ENCODE measurements around the gene TMEM91. TPM values are rescaled to one million over a fixed set of nuclear protein-coding genes. Genes with fewer than 3 reads are reported as not detected.

The TMEM91 gene
- total RNA-seq, 2 donors from 2014 or later, result 5.7 to 16.5 TPM

DNA sequence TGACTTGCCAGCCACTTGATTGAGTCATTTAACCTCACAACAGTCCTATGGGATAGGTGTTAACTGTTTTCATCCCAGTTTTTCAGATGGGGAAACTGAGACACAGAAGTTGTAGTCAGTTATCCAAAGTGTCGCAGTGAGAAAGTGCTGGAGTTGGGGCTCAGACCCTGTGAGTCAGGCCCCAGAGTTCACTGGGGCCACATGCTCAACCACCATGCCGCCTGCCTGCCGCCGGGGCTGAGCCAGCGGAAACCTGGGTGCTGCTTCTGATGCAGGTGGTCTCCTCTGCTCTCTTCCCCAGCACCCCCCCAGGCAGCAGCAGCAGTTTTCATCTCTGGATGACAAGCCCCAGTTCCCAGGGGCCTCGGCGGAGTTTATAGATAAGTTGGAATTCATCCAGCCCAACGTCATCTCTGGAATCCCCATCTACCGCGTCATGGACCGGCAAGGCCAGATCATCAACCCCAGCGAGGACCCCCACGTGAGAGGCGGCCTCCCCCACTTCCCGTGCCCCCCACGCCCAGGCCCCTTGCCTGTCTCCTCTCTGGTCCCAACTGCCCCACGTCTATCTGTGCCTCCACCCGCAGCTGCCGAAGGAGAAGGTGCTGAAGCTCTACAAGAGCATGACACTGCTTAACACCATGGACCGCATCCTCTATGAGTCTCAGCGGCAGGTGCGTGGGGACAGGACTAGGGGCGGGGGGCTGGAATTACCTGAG is 34.2 kb downstream of the TMEM91 start:
- H3K36me3 ChIP-seq (ENCODE audit: control insufficient read depth, insufficient read depth, low read length), result no peaks in the 10 kb centered on the region
- no peak for DNase-seq
- no peaks in the 10 kb centered on the region for H3K27me3 Mint-ChIP-seq (ENCODE audit: insufficient read depth)
- H3K4me3 ChIP-seq (ENCODE audit: low read length), result no peak overlapping the region
- 96 to 97% methylated on average over 12 to 23 of the region's 23 CpGs for WGBS, 2 experiments (ENCODE audit: insufficient coverage in 1 of 2, insufficient read length in 1 of 2)
- TF ChIP-seq, protein P1, sequence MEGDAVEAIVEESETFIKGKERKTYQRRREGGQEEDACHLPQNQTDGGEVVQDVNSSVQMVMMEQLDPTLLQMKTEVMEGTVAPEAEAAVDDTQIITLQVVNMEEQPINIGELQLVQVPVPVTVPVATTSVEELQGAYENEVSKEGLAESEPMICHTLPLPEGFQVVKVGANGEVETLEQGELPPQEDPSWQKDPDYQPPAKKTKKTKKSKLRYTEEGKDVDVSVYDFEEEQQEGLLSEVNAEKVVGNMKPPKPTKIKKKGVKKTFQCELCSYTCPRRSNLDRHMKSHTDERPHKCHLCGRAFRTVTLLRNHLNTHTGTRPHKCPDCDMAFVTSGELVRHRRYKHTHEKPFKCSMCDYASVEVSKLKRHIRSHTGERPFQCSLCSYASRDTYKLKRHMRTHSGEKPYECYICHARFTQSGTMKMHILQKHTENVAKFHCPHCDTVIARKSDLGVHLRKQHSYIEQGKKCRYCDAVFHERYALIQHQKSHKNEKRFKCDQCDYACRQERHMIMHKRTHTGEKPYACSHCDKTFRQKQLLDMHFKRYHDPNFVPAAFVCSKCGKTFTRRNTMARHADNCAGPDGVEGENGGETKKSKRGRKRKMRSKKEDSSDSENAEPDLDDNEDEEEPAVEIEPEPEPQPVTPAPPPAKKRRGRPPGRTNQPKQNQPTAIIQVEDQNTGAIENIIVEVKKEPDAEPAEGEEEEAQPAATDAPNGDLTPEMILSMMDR (conservative IDR thresholded peaks at IDR 0.05), result no peak
- H3K9me3 Mint-ChIP-seq, result no peaks in the 10 kb centered on the region
- no peak overlapping the region for H3K27ac Mint-ChIP-seq
- peaks cover 20% of the 10 kb centered on the region for H3K36me3 Mint-ChIP-seq (ENCODE audit: low read depth)
- H3K27ac ChIP-seq (ENCODE audit: low read depth, low read length), result no peak overlapping the region
- no peaks in the 10 kb centered on the region for H3K9me3 ChIP-seq (ENCODE audit: control insufficient read depth, low read length)
- H3K27me3 ChIP-seq (ENCODE audit: control insufficient read depth, insufficient read depth, low read length, poor library complexity, severe bottlenecking), result no peaks in the 10 kb centered on the region
- H3K9ac ChIP-seq (ENCODE audit: extremely low read depth, low read length, poor library complexity, severe bottlenecking), result no peak overlapping the region
- peaks cover 4% of the 10 kb centered on the region for H3K4me1 ChIP-seq (ENCODE audit: control insufficient read depth, insufficient read depth, low read length)
- H3K4me3 Mint-ChIP-seq, result no peak overlapping the region
- peaks cover 16% of the 10 kb centered on the region for H3K4me1 Mint-ChIP-seq

DNA sequence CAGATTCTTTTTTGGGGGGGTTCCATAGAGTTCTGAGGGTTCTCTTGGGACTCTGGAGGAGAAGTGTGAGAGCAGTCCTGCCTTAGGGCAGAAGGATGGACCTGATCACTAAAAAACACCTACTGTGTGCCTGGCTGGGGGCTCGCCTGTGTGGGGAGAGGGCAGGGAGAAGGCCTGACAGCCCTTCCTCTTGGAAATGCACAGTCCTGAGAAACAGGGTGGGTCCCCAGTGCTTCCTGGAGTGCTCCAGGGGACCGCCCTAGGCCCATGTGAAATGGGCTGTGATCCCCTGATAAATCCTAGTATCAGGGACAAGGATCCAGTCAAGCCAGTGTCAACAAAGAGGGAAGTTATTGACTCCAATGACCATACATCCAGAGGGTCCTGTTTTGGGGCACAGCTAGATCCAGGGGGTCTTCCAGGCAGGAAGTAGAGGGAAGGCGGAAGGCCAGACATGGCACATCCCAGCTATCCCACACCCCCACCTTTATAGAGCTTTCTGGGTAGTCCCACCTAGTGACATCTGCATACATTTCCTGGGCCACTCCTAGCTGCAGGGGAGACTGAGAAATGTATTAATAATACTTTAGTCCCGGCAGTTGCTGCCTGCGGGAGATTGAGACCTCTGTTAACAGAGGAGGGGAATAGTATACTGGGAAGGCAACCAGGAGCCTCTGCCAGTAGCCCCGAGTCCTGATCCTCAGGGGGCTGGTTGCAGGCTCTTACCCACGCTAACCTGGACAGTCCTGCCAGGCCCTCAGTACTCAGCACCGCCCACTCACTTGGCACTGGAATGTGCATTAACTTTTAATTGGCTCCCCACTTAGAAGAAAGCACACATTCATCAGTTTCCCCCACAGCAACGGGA is 35.0 kb downstream of the TMEM91 start:
- H3K4me3 ChIP-seq (ENCODE audit: low read length), result no peak overlapping the region
- H3K9me3 ChIP-seq (ENCODE audit: control insufficient read depth, low read length), result no peaks in the 10 kb centered on the region
- no peaks in the 10 kb centered on the region for H3K27me3 ChIP-seq (ENCODE audit: control insufficient read depth, insufficient read depth, low read length, poor library complexity, severe bottlenecking)
- Mint-ChIP-seq H3K36me3 (ENCODE audit: low read depth) (peaks cover 23% of the 10 kb centered on the region), H3K4me3 (no peak overlapping the region), H3K9me3 (no peaks in the 10 kb centered on the region), H3K27ac (no peak overlapping the region), H3K27me3 (ENCODE audit: insufficient read depth) (no peaks in the 10 kb centered on the region), H3K4me1 (peaks cover 16% of the 10 kb centered on the region)
- no peaks in the 10 kb centered on the region for H3K36me3 ChIP-seq (ENCODE audit: control insufficient read depth, insufficient read depth, low read length)
- H3K9ac ChIP-seq (ENCODE audit: extremely low read depth, low read length, poor library complexity, severe bottlenecking), result no peak overlapping the region
- TF ChIP-seq, protein P1 (conservative IDR thresholded peaks at IDR 0.05), result no peak
- WGBS, 2 experiments (ENCODE audit: insufficient coverage in 1 of 2, insufficient read length in 1 of 2), result 68 to 75% methylated on average over 4 to 9 of the region's 9 CpGs
- H3K27ac ChIP-seq (ENCODE audit: low read depth, low read length), result no peak overlapping the region
- DNase-seq, result no peak
- peaks cover 4% of the 10 kb centered on the region for H3K4me1 ChIP-seq (ENCODE audit: control insufficient read depth, insufficient read depth, low read length)

DNA sequence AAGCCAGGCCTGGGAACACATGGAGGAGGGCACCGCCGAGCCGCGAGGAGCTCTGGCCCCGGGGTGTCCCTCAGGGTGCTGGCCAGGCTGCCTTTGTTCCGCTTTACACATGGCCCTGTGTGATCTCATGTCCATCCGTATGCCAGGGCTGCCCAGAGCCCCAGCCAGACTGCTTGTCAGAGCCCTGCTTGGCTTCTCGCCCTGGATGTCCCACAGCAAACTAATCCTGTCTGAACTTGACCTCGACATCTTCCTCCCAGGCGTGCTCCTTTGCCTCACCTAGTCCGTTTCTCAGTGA is 35.6 kb downstream of the TMEM91 start:
- H3K36me3 ChIP-seq (ENCODE audit: control insufficient read depth, insufficient read depth, low read length), result no peaks in the 10 kb centered on the region
- no peak overlapping the region for H3K4me3 Mint-ChIP-seq
- H3K27ac Mint-ChIP-seq, result peak overlapping the region; percentile 52
- H3K9me3 ChIP-seq (ENCODE audit: control insufficient read depth, low read length), result no peaks in the 10 kb centered on the region
- H3K4me3 ChIP-seq (ENCODE audit: low read length), result no peak overlapping the region
- no peak overlapping the region for H3K9ac ChIP-seq (ENCODE audit: extremely low read depth, low read length, poor library complexity, severe bottlenecking)
- H3K36me3 Mint-ChIP-seq (ENCODE audit: low read depth), result peaks cover 27% of the 10 kb centered on the region
- H3K27ac ChIP-seq (ENCODE audit: low read depth, low read length), result no peak overlapping the region
- H3K4me1 ChIP-seq (ENCODE audit: control insufficient read depth, insufficient read depth, low read length), result peaks cover 4% of the 10 kb centered on the region
- no peak for DNase-seq
- no peaks in the 10 kb centered on the region for H3K9me3 Mint-ChIP-seq
- TF ChIP-seq, protein P1 (conservative IDR thresholded peaks at IDR 0.05), result no peak
- peaks cover 14% of the 10 kb centered on the region for H3K4me1 Mint-ChIP-seq
- H3K27me3 ChIP-seq (ENCODE audit: control insufficient read depth, insufficient read depth, low read length, poor library complexity, severe bottlenecking), result no peaks in the 10 kb centered on the region
- WGBS, 2 experiments (ENCODE audit: insufficient coverage in 1 of 2, insufficient read length in 1 of 2), result 79 to 81% methylated on average over 11 of the region's 11 CpGs
- no peaks in the 10 kb centered on the region for H3K27me3 Mint-ChIP-seq (ENCODE audit: insufficient read depth)

All from endodermal cell (in vitro differentiated cells).